A673 (cell line): Measurements from ENCODE around the gene IFIT5. TPM values are rescaled to one million over a fixed set of nuclear protein-coding genes. Genes with fewer than 3 reads are reported as not detected.
"Not testable (repeated sequence)": the region's sequence is repeated elsewhere in the genome, so short reads cannot be mapped to it uniquely, and the experiment has no call there.

Source experiments
- BruUV-seq: library from RNA; stranded (reverse); fragments of 400-500 nt; replicated peaks from 2 replicates; lab custom pipeline; 2021; lab: Mats Ljungman, UMichigan
- CTCF ChIA-PET: fragments of 300-600 bp; sonication (Branson Sonifier 250); formaldehyde crosslinking; loops from one replicate; lab custom pipeline; 2022; ENCODE audit warnings: antibody characterized with exemption; lab: Charles Lee
- POLR2A ChIA-PET: fragments of 300-600 bp; sonication (Branson Sonifier 250); formaldehyde crosslinking; loops from one replicate; lab custom pipeline; 2022; ENCODE audit warnings: antibody characterized with exemption; ENCODE audit not compliant: low non-redundant PET; lab: Charles Lee
- DNase-seq: peaks from one replicate; pipeline ENCODE4 v3.0.0-alpha.2; 2015; ENCODE audit warnings: low spot score
- H3K27ac ChIP-seq: fragments of 200-600 bp; sonication (generic); 2 replicates; pipeline ENCODE4 v1.5.1; 2016; ENCODE audit warnings: mixed run types, low read depth, mild to moderate bottlenecking, mixed read lengths, antibody characterized with exemption, low read length; ENCODE audit not compliant: poor library complexity, severe bottlenecking
- H3K27me3 ChIP-seq: fragments of 200-600 bp; sonication (generic); replicated peaks from 2 replicates; pipeline ENCODE4 v1.6.1; 2017; ENCODE audit warnings: mixed run types, low read depth, mild to moderate bottlenecking, mixed read lengths, antibody characterized with exemption, low read length; ENCODE audit not compliant: insufficient read depth, poor library complexity
- H3K36me3 ChIP-seq: fragments of 200-600 bp; sonication (generic); 2 replicates; pipeline ENCODE4 v1.6.1; 2016; ENCODE audit warnings: mixed run types, mild to moderate bottlenecking, mixed read lengths, antibody characterized with exemption, low read length; ENCODE audit not compliant: insufficient read depth, poor library complexity, severe bottlenecking
- H3K4me1 ChIP-seq: fragments of 200-600 bp; sonication (generic); 2 replicates; pipeline ENCODE4 v1.6.1; 2017; ENCODE audit warnings: mixed run types, mild to moderate bottlenecking, mixed read lengths, antibody characterized with exemption, low read length; ENCODE audit not compliant: insufficient read depth, poor library complexity, severe bottlenecking
- H3K4me3 ChIP-seq: fragments of 200-600 bp; sonication (generic); 2 replicates; pipeline ENCODE4 v1.5.1; 2016; ENCODE audit warnings: low read depth, mixed run types, mild to moderate bottlenecking, mixed read lengths, low read length; ENCODE audit not compliant: poor library complexity, severe bottlenecking
- H3K9me3 ChIP-seq: fragments of 200-600 bp; sonication (generic); 2 replicates; pipeline ENCODE4 v1.6.1; 2016; ENCODE audit warnings: mixed run types, low read depth, mild to moderate bottlenecking, mixed read lengths, antibody characterized with exemption, low read length; ENCODE audit not compliant: poor library complexity, severe bottlenecking
- CTCF ChIP-seq: fragments of 300-800, 200-600 bp; sonication (generic); conservative IDR thresholded peaks from 2 replicates; pipeline ENCODE4 v1.5.1; 2017; ENCODE audit warnings: low read depth, mild to moderate bottlenecking, antibody characterized with exemption, low read length, moderate library complexity, mixed read lengths
- EZH2 ChIP-seq: fragments of 200-600 bp; sonication (generic); IDR thresholded peaks from 2 replicates; pipeline ENCODE4 v1.6.1; 2017; ENCODE audit warnings: borderline replicate concordance, low read depth, mild to moderate bottlenecking, mixed read lengths, antibody characterized with exemption, low read length; ENCODE audit not compliant: poor library complexity, severe bottlenecking
- intact Hi-C: fragments of 100-400 bp; cut with micrococcal nuclease; formaldehyde crosslinking; loops from one replicate; pipeline ENCODE4 v1.10.0; 2022; ENCODE audit not compliant: unreplicated experiment
- total RNA-seq: library from RNA; stranded (reverse); gene quantifications from 2 replicates; pipeline ENCODE4 v1.2.3, GENCODE V29; 2021

The IFIT5 gene
- total RNA-seq, 1 experiment from 2014 or later: 15.8 TPM

DNA sequence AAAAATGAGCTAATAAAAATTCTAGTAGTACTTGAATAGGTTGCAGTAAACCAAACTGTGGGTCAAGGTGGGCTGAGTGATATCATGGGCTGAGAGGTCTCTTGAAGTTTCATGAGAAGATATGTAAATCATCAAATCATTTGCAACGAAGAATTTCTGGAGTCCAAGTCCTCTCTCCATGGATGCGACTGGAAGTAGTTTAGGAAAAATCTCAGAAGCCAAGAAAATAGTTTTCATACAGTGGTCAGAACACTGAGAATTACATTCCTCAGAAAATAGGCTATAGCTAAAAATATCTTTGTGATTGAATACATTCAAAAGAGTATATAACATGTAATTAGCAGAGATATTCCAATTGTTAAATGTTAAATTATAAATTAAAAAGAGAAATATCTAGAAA is 25.6 kb upstream of the IFIT5 start:
- no peaks in the 10 kb centered on the region for H3K27me3 ChIP-seq
- H3K4me3 ChIP-seq: no peak overlapping the region
- DNase-seq: no peak
- no peaks in the 10 kb centered on the region for H3K4me1 ChIP-seq
- H3K9me3 ChIP-seq: no peaks in the 10 kb centered on the region
- no peak overlapping the region for H3K27ac ChIP-seq
- CTCF ChIA-PET: interaction anchor here (0.7 kb wide), 1 partner anchor 19 kb away, joined by 5 read pairs; no protein-coding TSS in a partner anchor
- intact Hi-C loops: loop anchor here (1.0 kb wide), 1 partner anchor 172 kb away; no protein-coding TSS in a partner anchor
- BruUV-seq: no TSS peak
- H3K36me3 ChIP-seq: no peaks in the 10 kb centered on the region
- POLR2A ChIA-PET: no interaction called here
- no peak for TF ChIP-seq CTCF
- TF ChIP-seq EZH2: no peak

GRCh38 chr10:89389254-89389653 is 25.1 kb upstream of the IFIT5 start:
- Histone ChIP-seq H3K4me3 (no peak overlapping the region), H3K36me3 (no peaks in the 10 kb centered on the region), H3K27ac (no peak overlapping the region), H3K9me3 (no peaks in the 10 kb centered on the region), H3K4me1 (no peaks in the 10 kb centered on the region), H3K27me3 (no peaks in the 10 kb centered on the region)
- ChIA-PET CTCF (no interaction called here), POLR2A (no interaction called here)
- TF ChIP-seq EZH2 (no peak), CTCF (peak; percentile 46)
- intact Hi-C loops: loop anchor here (1.0 kb wide), 1 partner anchor 172 kb away; no protein-coding TSS in a partner anchor
- DNase-seq: peak; percentile 35
- no TSS peak for BruUV-seq

DNA sequence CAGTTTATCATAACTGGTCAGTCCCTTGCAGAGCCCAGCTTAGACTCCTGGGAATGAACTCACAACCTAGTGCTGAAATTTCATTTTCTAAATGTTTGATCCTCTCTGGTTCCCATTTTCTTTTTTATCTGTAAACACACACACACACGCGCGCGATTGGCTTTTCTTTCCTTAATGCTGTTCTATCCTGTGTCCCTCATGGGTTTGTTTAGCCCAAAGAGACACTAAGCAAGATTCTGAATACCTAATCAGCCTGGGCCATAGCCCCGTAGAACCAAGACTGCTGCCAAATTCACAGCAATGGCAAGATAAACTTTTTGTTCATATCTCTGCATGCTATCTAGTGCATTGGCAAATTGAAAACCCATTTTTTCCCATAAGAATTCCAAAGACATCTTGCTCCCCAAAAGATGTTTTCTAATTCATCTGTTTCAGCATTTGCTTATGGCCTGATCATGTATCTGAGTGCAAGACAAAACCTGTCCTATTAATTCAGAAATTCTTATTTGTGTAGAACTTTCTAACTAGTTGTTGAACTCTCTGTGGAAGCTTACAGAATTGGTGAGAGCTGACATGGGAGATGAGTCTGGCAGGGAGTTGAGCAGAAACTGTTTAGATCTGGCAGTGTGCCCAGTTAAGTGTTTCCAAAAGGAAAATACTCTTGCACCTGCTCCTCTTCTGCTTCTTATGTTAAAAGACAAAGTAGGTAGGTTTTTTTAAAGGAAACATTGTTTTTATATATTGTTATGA is 23.7 kb upstream of the IFIT5 start:
- Histone ChIP-seq H3K9me3 (no peaks in the 10 kb centered on the region), H3K27ac (no peak overlapping the region), H3K36me3 (no peaks in the 10 kb centered on the region), H3K4me1 (no peaks in the 10 kb centered on the region), H3K4me3 (no peak overlapping the region), H3K27me3 (no peaks in the 10 kb centered on the region)
- POLR2A ChIA-PET: no interaction called here
- CTCF ChIA-PET: no interaction called here
- TF ChIP-seq EZH2 (no peak), CTCF (no peak)
- intact Hi-C loops: no loop called here
- DNase-seq: no peak
- BruUV-seq: no TSS peak

DNA sequence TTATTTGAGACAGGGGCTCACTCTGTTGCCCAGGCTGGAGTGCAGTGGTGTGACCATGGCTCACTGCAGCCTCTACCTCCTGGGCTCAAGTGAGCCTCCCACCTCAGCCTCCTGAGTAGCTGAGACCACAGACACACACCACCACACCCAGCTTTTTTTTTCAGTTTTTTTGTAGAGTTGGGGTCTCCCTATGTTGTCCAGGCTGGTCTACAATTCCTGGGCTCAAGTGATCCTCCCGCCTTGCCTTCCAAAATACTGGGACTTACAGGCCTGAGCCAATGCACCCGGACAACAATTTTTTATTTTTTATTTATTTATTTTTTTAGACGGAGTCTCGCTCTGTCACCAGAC is 23.2 kb upstream of the IFIT5 start:
- H3K9me3 ChIP-seq, H3K4me1 ChIP-seq, CTCF ChIA-PET, intact Hi-C loops, POLR2A ChIA-PET, H3K36me3 ChIP-seq, BruUV-seq, H3K27ac ChIP-seq, DNase-seq, H3K27me3 ChIP-seq, H3K4me3 ChIP-seq: not testable (repeated sequence)
